Nephron (organoid): ENCODE results near the gene TGFA.
A peak's percentile ranks its signal among the peaks of the same experiment; 100 is the strongest.

Experiments used
- H3K27ac Mint-ChIP-seq, 3 experiments: 2 replicates each; pipeline ENCODE4 v1.8.0; 2020; ENCODE audit warnings: mixed read lengths in 3 of 3, mild to moderate bottlenecking in 2 of 3, moderate library complexity in 1 of 3
- H3K27me3 Mint-ChIP-seq: 2 replicates; pipeline ENCODE4 v1.8.0; 2021; ENCODE audit warnings: low read depth, mild to moderate bottlenecking, moderate library complexity, mixed read lengths
- H3K36me3 Mint-ChIP-seq: 2 replicates; pipeline ENCODE4 v1.8.0; 2020; ENCODE audit warnings: low read depth, mixed read lengths
- H3K4me1 Mint-ChIP-seq: 2 replicates; pipeline ENCODE4 v1.8.0; 2020; ENCODE audit warnings: mixed read lengths
- H3K4me3 Mint-ChIP-seq, 3 experiments: 2 replicates each; pipeline ENCODE4 v1.8.0; 2020; ENCODE audit warnings: mild to moderate bottlenecking in 3 of 3, mixed read lengths in 3 of 3, moderate library complexity in 2 of 3
- H3K9me3 Mint-ChIP-seq: 2 replicates; pipeline ENCODE4 v1.8.0; 2020; ENCODE audit warnings: mixed read lengths
- CTCF ChIP-seq, 3 experiments: fragments of 200-600 bp; sonication (generic); IDR thresholded peaks; one replicate each; pipeline ENCODE4 v1.5.0; 2021; ENCODE audit warnings: antibody characterized with exemption in 3 of 3; ENCODE audit not compliant: unreplicated experiment in 3 of 3

TGFA gene

GRCh38 chr2:70557171-70557838 lies 3.7 kb upstream of the TGFA start:
- Mint-ChIP-seq H3K4me1 (peaks cover 15% of the 10 kb centered on the region), H3K27ac (peak overlapping the region in 1 of 3 experiments; percentile 70), H3K36me3 (no peaks in the 10 kb centered on the region), H3K27me3 (peaks cover 64% of the 10 kb centered on the region), H3K9me3 (no peaks in the 10 kb centered on the region), H3K4me3 (peak overlapping the region; percentile 39 to 69 (median 64))
- no peak for TF ChIP-seq CTCF (IDR thresholded peaks at IDR 0.05; ENCODE audit: unreplicated experiment in 3 of 3)

- Mint-ChIP-seq H3K27me3 (peaks cover 71% of the 10 kb centered on the region), H3K9me3 (no peaks in the 10 kb centered on the region), H3K27ac (no peak overlapping the region), H3K4me3 (peak overlapping the region in 2 of 3 experiments; percentile 2 to 45), H3K36me3 (no peaks in the 10 kb centered on the region), H3K4me1 (peaks cover 22% of the 10 kb centered on the region)
- no peak for TF ChIP-seq CTCF (IDR thresholded peaks at IDR 0.05; ENCODE audit: unreplicated experiment in 3 of 3)
These were observed 3.0 kb upstream of the TGFA start for GRCh38 chr2:70556608-70557007.

GRCh38 chr2:70554338-70554892 lies 789 bp upstream of the TGFA start:
- Mint-ChIP-seq H3K4me1 (peaks cover 28% of the 10 kb centered on the region), H3K27ac (no peak overlapping the region), H3K27me3 (peaks cover 88% of the 10 kb centered on the region), H3K36me3 (no peaks in the 10 kb centered on the region), H3K9me3 (no peaks in the 10 kb centered on the region), H3K4me3 (peak overlapping the region; percentile 77 to 86 (median 79))
- TF ChIP-seq CTCF (IDR thresholded peaks at IDR 0.05; ENCODE audit: unreplicated experiment in 3 of 3), result peak; percentile 19 to 46 (median 30)

- peaks cover 90% of the 10 kb centered on the region for H3K27me3 Mint-ChIP-seq
- H3K9me3 Mint-ChIP-seq, result no peaks in the 10 kb centered on the region
- no peaks in the 10 kb centered on the region for H3K36me3 Mint-ChIP-seq
- H3K27ac Mint-ChIP-seq, result peak overlapping the region; percentile 60 to 87 (median 65)
- peak overlapping the region; percentile 80 to 91 (median 85) for H3K4me3 Mint-ChIP-seq
- peaks cover 28% of the 10 kb centered on the region for H3K4me1 Mint-ChIP-seq
- TF ChIP-seq CTCF (IDR thresholded peaks at IDR 0.05; ENCODE audit: unreplicated experiment in 3 of 3), result no peak
These were observed 367 bp downstream of the TGFA start for GRCh38 chr2:70553334-70553583.

- Mint-ChIP-seq H3K9me3 (no peaks in the 10 kb centered on the region), H3K27ac (peak overlapping the region; percentile 60 to 87 (median 65)), H3K36me3 (no peaks in the 10 kb centered on the region), H3K27me3 (peaks cover 89% of the 10 kb centered on the region), H3K4me3 (peak overlapping the region; percentile 80 to 91 (median 85)), H3K4me1 (peaks cover 28% of the 10 kb centered on the region)
- TF ChIP-seq CTCF (IDR thresholded peaks at IDR 0.05; ENCODE audit: unreplicated experiment in 3 of 3), result no peak
These were observed 909 bp downstream of the TGFA start for GRCh38 chr2:70552501-70553333.
